Measurements from ENCODE around the gene SELENOS.

SELENOS gene

DNA sequence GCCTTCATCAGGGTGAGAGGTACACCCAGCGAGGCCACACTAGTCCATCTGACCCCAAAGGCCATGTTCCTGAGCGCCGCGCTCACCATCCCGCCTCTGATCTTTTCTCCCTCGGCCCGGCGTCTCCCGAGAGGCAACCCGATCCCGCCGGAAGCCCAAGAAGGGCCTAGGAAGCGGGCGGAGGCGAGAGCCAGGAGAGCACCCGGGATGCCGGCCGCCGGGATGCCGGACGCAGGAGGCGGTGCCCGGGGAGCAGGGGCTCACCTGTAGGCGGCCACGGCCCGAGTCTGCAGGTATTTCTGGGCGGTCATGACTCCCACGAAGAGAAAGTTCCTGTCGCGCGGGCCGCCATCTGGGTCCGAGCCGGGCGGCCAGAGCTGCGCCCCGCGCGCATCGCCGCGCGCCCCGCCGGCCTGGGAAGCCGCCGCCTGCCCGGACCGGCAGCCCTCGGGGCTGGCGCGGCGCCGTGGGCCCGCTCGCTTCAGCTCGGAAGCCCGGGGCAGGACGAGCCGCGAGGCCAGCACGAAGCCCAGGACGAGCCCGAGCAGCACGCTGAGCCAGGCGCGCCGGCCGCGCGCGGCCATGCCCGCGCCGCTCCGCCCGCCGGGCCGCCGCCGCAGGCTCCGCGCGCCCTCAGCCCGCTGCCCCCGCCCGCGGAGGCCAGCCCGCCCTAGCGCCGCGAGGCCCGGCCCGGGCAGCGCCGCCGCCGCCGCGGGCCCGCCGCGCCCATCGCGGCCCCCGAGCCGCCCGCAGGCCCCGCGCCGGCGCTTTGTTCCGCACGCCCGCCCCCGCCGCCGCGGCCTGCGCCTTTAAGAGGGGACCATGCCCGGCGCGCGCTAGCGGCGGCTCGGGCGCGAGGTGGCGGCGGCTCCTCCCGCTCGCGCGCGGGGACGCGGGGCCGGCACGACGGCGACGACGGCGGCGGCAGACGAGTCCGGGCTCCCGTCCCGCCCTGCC, 26.1 kb downstream of the SELENOS start:
- DNase-seq (ENCODE audit: low read depth) = peak; percentile 41

GRCh38 chr15:101250341-101250831, 26.9 kb downstream of the SELENOS start:
- DNase-seq (ENCODE audit: low read depth) = no peak

DNA sequence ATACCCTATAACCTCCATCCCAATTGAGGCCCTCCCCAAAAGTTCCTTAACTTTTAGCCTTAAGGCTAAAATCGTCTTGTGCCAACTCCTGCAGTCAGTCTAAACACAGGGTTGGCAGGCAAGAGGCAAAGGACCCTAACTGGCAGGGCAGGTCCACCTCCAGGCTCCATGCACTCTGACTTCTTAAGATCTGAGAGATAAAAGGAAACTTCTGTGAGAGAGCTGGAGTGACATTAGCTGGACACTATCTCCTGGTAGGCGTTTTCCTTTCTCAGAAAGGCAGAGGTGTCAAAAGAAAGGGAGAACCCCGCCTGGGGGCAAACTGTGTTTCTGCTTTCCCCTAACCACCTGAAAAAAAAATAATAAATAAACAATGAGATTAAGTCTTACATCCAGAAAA, 29.0 kb downstream of the SELENOS start:
- DNase-seq (ENCODE audit: low read depth) = no peak

GRCh38 chr15:101246824-101247745, 30.2 kb downstream of the SELENOS start:
- DNase-seq (ENCODE audit: low read depth) = no peak

GRCh38 chr15:101246391-101246790, 30.9 kb downstream of the SELENOS start:
- no peak for DNase-seq (ENCODE audit: low read depth)

DNA sequence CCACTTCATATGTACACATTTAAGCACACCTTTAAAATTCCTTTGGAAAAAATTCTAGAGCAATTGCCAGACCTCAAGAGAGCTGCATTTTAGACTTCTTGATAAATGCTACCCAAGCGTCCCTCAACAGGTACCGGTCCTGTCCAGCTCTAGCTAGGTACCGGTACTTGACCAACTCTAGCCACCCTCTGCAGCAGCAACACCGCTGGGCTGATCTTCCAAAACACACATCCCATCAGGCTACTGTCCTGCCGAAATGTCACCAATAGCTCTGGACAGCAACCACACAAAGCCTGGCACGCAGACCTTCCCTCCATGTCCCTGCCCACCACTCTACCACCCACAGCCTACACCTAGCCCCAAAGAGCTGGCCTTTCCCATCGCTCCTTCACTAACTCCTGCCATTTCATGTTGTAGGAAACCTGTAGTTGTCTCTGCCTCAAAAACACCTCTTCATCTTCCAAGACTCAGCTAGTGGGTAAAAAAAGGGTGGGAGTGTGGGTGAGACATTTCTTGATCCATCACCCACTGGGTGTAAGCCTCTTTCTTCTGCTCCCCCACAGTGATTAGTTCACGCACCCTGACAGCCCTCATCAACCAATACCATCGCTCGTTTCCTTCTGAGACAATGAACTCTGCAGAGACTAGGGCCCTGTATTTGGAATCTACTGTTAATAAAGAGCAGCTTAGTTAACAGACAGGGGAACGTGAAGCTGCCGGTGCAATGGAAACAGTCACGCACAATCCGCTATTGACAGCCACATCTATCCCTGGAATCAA, 32.2 kb downstream of the SELENOS start:
- no peak for DNase-seq (ENCODE audit: low read depth)

GRCh38 chr15:101244036-101244781, 33.1 kb downstream of the SELENOS start:
- no peak for DNase-seq (ENCODE audit: low read depth)

DNA sequence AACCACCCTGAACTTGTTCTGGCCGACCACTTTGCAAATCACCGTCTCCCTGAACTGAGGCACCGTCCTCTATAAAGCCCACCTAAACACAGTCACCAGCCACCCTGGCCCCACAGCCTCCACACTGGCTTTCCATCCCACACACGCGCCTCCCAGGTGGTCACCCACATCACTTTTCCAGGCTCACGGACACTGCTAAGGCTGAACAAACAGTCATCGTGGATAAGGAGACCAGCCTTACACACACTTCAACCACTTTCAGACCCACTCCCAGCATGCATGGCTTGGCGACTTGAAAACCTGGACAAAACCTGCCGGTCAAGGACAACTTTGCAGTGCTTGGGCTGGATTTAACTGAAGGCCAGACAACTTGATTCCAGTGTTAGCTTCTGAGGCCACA, 33.9 kb downstream of the SELENOS start:
- no peak for DNase-seq (ENCODE audit: low read depth)

DNA sequence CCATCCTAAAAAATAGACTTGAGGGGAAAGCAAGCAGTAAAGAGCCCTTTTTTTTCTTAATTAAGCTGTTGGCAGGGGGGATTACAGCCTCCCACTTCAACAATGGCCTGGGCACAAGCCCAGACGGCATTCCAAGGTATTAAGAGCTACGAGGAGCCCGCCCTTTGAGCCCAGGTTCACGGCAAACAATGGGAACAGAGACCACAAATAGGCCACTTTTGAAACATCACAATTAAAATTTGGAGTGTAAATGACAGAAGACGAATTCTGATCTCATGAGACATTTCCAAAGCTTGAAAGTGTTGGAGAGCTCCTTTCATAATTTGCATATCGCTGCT, 34.3 kb downstream of the SELENOS start:
- no peak for DNase-seq (ENCODE audit: low read depth)

DNA sequence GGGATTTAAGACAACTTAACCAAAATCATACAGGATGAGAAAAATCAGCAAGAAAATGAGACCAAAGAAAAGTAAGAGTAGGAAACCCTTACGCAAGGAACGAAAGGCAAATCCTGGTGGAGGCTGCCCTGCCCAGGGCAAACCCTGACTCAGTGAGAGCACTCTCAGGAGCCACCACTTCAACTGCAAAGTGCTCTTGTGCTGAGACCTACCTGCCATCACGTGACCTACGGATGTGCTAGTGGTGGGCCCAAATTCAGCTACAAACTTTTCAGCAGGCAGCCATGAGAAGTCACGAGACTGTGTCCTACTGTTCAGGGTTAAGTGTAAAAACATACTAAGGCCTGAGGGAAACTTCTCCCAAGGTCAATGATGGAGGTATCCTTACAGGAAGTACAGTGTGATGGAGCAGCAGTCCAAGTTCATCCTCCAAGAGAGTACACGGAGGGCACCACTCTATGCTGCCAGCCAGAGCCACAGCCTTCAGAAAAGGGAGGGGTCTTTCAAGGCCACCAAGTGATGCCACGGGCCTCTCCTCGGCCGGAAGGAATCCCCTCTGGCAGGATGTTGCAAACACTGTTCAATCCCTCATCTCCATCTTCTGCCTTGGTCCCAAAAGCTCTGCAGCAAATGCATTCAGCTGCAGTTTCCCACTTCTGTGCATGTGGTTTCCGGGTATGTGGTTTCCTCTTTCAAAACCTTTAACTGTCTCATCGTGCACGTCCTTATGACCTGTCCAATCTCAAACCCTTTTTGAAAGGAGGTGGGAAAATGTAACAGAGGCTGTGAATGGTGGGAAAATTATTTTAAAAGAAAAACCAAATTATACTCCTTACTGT, 34.9 kb downstream of the SELENOS start:
- DNase-seq (ENCODE audit: low read depth) = peak; percentile 48

DNA sequence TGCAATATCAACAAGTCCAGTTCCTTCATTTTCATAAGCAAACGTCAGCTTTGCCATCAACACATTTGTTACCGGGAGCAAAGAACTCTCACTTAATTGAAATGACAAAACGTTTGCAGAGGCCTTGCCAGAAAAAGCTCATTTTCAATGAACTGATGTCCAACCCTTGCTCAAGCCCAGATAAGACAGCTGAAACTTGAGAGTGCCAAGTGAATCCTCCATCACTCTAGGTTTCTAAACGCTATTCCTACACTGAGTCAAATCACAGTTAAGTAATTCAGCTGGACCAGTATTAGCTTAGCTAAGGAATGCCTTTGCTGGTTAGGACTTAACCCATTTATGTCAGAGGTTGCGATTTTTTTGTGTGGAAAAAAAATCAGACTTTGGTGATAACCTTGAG, 36.9 kb downstream of the SELENOS start:
- DNase-seq (ENCODE audit: low read depth) = no peak

DNA sequence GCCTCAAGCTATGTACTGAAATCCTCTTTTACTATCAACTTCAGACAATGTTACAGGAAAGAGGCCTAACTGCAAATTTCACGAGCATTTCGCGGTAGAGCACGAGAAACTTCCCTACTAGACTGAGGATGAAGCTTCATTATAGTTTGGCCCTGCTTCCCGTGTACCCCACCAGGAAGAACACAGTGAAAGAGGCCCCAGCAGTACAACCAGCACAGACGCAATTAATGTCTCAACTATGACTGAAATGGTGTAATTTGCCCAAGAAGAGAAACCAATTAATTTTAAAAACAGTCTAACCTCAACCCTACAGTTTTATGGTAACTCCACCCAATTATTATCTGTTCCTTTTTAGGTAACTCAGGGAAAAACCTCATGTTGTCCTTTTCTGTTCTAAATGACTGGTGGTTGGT, 37.6 kb downstream of the SELENOS start:
- DNase-seq (ENCODE audit: low read depth) = no peak

DNA sequence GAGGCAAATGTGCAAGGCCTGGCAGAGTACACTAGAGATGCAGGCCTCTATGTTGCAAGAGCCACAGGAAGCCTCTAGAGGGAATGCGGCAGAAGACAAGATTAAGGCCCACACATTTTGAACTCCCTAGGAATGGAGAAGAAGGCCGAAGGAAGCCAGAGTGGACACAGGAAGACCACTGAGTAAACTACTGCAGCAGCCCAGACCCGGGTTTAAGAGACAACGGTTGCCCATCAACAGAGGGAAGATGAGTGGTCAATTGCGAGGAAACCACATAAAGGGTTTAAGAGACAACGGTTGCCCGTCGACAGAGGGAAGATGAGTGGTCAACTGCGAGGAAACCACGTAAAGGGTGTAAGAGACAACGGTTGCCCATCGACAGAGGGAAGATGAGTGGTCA, 40.0 kb downstream of the SELENOS start:
- DNase-seq (ENCODE audit: low read depth) = no peak

DNA sequence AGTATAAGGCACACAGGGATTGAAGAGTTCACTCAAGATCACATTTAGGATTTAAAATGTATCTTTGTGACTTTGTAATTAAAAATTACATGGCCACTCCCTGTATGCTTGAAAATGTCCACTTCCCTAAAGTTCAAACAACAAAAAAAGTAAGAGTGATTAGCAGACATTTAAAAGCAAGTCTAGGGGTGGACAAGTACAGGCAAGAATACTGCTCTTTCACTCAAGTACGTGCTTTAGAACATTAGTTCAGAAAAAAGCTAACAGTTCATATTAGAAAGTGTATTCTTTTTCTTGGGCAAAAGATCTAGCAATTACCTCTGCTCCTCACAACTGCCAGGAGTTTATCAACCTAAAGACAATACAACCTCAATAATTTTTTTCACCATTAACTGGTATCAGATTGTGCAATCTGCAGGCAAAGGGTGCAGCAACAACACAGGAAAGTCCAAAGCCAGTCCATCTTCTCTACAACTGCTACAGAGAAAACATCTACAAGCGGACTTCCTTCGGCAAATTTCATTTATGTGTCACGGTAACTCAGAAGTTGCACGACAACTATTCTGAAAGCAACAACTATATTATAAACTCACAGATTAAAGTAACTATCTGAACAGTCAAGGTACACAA, 43.5 kb downstream of the SELENOS start:
- DNase-seq (ENCODE audit: low read depth) = no peak

GRCh38 chr15:101232677-101233076, 44.6 kb downstream of the SELENOS start:
- no peak for DNase-seq (ENCODE audit: low read depth)

DNA sequence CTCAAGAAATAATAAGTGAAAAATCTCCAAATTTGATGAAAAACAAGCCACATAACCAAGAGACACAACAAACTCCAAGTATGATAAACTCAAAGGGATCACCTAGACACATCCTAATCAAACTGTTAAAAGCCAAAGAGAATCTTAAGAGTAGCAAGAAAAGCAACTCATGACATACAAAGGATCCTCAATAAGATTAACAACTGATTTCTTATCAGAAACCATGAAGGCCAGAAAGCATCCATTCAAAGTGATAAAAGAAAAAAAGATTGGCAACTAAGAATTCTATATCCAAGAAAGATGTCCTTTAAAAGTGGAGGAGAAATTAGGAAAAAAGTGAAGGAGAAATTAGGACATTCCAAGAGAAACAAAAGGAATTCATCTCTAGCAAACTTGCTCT, 49.0 kb downstream of the SELENOS start:
- DNase-seq (ENCODE audit: low read depth) = no peak

GRCh38 chr15:101225658-101226057, 51.6 kb downstream of the SELENOS start:
- DNase-seq (ENCODE audit: low read depth) = no peak

Measured in T follicular helper cell (primary cell).